Neural progenitor cell (in vitro differentiated cells): Measurements from ENCODE around the gene ACP3.

Source experiments
- CTCF ChIP-seq: fragments of 200-600 bp; sonication (generic); IDR thresholded peaks from 2 replicates; pipeline ENCODE4 v1.5.1; 2017; ENCODE audit warnings: antibody characterized with exemption, mild to moderate bottlenecking
- EZH2 ChIP-seq: fragments of 200-600 bp; sonication (generic); IDR thresholded peaks from 2 replicates; pipeline ENCODE4 v1.6.1; 2017; ENCODE audit warnings: antibody characterized with exemption, mild to moderate bottlenecking, moderate library complexity
- EZH2phosphoT487 ChIP-seq: fragments of 200-600 bp; sonication (generic); IDR thresholded peaks from 2 replicates; pipeline ENCODE4 v1.6.1; 2017; ENCODE audit warnings: antibody characterized with exemption

- TF ChIP-seq CTCF = no peak
- TF ChIP-seq EZH2 = no peak
- no peak for TF ChIP-seq EZH2phosphoT487
These were observed 45.1 kb downstream of the ACP3 start for GRCh38 chr3:132362329-132362728.
